NCI-H526 (cell line): ENCODE data around the gene TBCB.
"Not testable (repeated sequence)": the region's sequence is repeated elsewhere in the genome, so short reads cannot be mapped to it uniquely, and the experiment has no call there.

Source experiments
- DNase-seq, 2 experiments: peaks; one replicate each; lab custom pipeline; 2025; lab: John Stamatoyannopoulos, UW

The TBCB gene

DNA sequence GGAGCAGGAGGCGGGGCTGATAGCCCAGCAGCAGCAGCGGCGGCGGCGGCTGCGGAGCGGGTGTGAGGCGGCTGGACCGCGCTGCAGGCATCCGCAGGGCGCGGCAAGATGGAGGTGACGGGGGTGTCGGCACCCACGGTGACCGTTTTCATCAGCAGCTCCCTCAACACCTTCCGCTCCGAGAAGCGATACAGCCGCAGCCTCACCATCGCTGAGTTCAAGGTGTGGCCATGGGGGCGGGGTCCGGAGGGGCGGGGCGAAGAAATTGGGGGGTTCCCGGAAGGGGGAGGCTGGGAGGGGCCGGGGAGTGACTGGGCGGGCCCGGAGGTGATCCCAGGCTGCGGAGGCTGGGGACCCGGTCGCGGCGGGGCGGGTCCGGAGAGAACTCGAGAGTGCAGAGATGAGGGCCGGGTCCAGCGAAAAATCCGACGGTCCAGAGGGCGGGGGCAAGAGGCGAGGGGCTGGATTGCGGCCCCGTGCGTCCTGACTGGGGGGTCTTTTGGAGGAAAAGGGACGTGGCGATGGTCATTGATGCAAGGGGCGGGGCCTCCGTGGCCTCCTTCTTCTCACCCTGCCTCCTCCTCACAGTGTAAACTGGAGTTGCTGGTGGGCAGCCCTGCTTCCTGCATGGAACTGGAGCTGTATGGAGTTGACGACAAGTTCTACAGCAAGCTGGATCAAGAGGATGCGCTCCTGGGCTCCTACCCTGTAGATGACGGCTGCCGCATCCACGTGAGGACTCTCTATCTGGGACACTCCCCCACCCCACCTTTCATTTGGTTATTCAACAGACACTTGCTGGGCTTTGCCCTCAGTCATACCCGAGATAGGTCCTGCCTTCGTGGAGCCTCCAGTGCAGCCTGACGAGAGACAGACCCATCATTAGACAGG lies at the start of gene TBCB:
Gene TBCB, plus strand, starts transcription at position 16 of the 891 bp plus-strand sequence. Its CDS starts 93 bp downstream, at position 109.
- peak; percentile 54 to 94 for DNase-seq

DNA sequence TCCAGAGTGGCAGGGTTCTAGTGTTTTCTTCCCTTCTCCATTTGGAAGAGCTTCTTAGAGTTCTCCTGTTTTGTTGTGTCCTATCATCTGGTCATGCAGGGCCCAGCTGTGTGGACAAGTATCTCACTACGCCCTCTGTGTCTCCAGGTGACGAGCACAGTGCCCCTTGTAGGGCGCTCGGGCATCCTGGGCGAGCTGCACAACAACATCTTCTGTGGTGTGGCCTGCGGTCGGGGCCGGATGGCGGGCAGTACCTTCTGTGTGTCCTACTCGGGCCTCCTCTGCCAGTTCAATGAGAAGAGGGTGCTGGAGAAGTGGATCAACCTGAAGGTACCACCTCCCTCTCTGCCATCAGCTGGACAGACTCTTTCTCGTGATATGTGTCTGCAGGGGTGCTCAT lies 47.6 kb upstream of the TBCB start:
- DNase-seq: no peak

GRCh38 chr19:36068810-36069499 lies 46.3 kb upstream of the TBCB start:
- DNase-seq: not testable (repeated sequence)

DNA sequence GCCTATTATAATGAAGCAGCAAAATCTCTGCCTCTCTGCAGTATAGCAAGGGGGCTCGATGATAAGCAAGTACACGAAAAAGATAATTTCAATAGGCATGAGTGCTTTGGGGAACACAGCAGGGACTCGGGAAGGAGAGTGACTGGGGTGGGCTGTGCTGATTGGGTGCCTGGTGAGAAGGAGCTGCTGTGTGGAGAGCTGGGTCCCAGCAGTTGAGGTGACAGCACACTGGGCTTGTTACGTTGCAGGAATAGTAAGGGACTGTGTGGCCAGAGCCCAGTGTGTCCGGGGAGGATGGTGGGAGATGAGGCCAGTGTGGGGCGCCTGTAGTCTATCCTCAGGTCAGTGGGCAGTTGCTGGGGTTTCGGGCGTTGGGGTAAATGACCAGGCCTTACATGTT lies 43.2 kb upstream of the TBCB start:
- no peak for DNase-seq

- no peak for DNase-seq
These were observed 42.0 kb upstream of the TBCB start for GRCh38 chr19:36073121-36073876.

DNA sequence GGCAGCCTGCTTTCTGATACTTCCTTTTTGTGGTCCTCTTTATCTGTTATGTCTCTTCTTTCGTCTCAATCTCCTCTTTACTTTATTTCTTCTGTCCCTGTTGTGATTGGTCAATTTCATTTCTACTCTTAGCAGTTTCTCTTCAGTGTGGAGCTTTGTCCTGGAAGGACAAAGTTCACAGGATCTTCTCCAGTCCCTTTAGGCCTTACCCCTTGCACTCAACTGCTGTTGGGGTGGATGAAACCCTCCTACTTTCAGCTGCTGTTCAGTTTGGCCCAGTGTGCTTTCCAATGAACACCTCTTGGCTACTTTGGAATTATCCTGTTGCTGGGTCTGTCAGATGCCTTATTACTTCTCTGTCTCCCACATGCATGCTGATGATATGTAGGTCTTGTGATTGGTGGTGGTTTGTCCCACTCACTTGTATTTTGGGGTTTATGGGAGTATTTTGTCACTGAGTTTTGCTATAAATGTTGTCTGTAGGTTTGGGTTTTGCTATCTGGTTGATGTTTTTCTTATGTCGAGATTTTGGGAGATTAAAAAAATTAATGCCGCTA lies 35.8 kb upstream of the TBCB start:
- no peak for DNase-seq

DNA sequence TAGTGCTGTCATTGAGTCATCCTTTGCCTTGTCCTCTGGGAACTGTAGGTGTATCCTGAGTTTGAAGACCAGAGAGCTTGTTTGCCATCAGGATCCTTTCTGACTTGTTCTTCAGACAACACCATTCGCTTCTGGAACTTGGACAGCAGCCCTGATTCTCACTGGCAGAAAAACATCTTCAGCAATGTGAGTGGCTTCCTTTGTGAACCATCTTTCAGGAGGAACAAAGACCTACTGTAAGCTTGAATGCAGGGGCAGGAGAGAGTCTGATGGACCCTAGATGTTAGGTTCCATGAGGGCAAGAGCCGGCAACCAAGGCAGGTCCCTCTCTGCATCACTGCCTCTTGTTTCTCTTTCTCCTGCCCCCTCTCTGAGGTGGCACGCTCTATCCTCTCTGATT lies 33.9 kb upstream of the TBCB start:
- DNase-seq: no peak

DNA sequence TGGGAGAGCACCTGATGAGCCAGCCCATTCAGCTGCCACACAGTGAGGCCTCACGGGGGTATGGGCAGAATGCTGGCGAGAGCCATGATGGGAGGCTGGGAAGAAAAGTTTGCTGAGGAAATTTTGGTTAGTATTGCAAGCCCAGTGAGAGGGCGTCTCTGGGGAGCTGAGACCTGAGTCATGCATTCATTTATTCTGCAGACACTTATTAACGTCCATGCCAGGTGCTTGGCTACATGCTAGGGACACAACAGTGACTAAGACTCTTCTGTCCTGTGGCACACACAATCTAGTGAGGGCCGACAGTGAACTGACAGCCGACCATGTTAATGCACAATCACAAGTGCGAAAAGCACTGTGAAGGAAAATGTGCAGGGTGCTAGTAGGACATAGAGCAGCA lies 33.4 kb upstream of the TBCB start:
- DNase-seq: no peak

- DNase-seq: no peak
These were observed 32.4 kb upstream of the TBCB start for GRCh38 chr19:36082916-36083315.

DNA sequence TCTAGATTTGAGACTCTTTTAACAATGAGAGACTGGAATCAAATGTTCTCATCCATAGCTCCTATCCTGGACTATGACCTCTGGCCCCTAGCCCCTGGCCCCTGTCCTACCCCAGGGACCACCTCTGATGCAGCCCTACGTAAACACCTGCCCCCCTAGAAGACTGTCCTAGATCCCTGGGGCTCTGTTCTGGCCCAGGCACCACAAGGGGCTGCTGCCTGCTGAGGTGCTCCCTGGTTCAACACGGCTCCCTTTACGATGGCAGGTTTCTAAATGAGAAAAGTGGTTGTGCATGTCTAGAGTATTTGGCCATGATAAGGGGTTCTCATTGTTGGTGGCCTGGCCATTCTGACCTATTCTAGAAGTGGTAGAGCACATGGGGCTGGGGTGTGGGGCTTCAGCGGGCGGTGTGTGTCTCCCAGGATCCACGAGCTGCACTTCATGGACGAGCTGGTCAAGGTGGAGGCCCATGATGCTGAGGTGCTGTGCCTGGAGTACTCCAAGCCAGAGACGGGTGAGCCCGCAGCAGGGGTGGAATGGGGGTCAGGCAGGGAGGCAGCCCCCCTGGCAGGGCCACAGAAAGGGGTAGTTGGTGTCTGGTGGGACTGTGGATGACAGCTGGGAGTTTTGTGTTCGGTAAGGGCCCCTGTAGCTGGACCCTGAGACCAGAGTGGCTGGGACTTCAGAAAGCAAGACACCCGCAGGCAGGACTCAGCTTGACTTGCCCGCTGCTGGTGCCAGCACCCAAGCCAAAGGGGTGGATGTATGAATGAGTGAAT lies 30.8 kb upstream of the TBCB start:
- no peak for DNase-seq

GRCh38 chr19:36086326-36086725 lies 28.9 kb upstream of the TBCB start:
- no peak for DNase-seq

DNA sequence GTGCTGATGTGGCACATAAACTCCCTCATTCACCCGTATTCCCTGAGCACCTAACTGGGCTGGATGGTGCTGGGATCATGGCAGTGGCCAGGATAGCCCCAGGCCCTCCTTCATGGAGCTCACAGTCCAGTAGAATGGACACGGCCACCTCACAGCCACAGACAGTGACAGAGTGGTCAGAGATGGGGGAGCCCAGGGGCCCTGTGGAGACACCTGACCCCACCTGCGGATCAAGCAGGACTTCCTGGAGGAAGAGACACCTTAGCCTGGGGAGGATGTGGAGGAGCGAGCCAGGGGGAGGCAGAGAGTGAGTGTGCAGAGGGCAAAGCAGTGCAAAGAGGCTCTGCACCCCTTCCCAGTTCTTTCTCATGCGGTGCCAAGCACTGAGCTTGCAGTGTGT lies 25.4 kb upstream of the TBCB start:
- DNase-seq: no peak

GRCh38 chr19:36090910-36091695 lies 24.2 kb upstream of the TBCB start:
- no peak for DNase-seq

DNA sequence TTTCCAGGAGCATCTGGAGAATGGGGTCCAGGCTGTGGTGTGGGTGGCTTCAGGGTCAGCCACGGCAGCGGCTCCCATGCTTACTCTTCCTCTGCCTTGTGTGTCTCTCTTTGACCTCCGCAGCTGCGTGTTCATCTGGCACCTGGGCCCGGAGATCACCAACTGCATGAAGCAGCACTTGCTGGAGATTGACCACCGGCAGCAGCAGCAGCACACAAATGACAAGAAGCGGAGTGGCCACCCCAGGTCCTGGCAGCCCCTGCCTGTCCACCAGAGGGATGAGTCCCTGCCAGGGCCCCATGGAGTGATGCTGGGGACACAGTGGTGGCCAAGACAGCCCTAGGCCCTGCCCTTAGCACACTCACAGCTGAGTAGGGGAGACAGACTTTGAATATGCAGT lies 22.7 kb upstream of the TBCB start:
- no peak for DNase-seq

- DNase-seq: no peak
These were observed 22.1 kb upstream of the TBCB start for GRCh38 chr19:36093146-36093662.

GRCh38 chr19:36093687-36094086 lies 21.6 kb upstream of the TBCB start:
- no peak for DNase-seq

- DNase-seq: no peak
These were observed 18.2 kb upstream of the TBCB start for GRCh38 chr19:36097036-36097435.

- no peak for DNase-seq
These were observed 16.0 kb upstream of the TBCB start for GRCh38 chr19:36099166-36099785.

DNA sequence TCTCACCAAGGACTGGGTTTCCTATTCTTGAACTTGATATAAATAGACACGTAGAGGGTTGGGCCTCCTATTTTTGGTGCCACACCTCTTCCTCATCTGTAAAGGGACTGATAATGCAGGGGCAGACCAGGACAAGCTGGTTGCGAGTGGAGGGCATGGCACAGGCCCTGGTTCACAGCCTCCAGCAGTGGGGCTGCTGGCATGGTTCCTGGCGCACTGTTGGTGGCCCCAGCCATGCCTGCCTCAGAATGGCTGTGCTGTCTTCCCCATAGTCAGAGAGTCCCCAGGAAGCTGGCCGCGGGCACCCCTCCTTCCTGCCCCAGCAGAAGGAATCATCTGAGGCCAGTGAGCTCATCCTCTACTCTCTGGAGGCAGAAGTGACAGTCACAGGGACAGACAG lies 14.8 kb upstream of the TBCB start:
- DNase-seq: no peak
